Measurements from ENCODE around the gene DAZAP1.

DAZAP1 gene

GRCh38 chr19:1471515-1472160 lies 64.3 kb downstream of the DAZAP1 start:
- Histone ChIP-seq H3K27me3 (ENCODE audit: low read length) (no peaks in the 10 kb centered on the region), H3K36me3 (ENCODE audit: low read length) (no peaks in the 10 kb centered on the region), H4K20me1 (ENCODE audit: low read depth, low read length) (peaks cover 3% of the 10 kb centered on the region; the same call in 1 of the 2 replicates), H3K4me3 (ENCODE audit: insufficient read depth, low read length, poor library complexity, severe bottlenecking) (no peak overlapping the region), H3F3A (ENCODE audit: insufficient read depth) (no peaks in the 10 kb centered on the region), H3K9me3 (ENCODE audit: insufficient read depth, low read length) (no peaks in the 10 kb centered on the region), H3K9ac (ENCODE audit: low read length) (no peak overlapping the region), H3K79me2 (ENCODE audit: insufficient read depth, low read length) (peaks cover 5% of the 10 kb centered on the region; the same call in 1 of the 2 replicates), H2AFZ (ENCODE audit: low read depth, low read length, severe bottlenecking) (no peak overlapping the region), H3K4me2 (ENCODE audit: low read depth, low read length, poor library complexity, severe bottlenecking) (peak overlapping the region; percentile 14), H3K9me2 (replicated peaks; ENCODE audit: insufficient read depth, low read length) (no peaks in the 10 kb centered on the region), H3K27ac (ENCODE audit: low read depth, low read length) (no peak overlapping the region)
- TF ChIP-seq CTCF (IDR thresholded peaks at IDR 0.05; ENCODE audit: insufficient read depth, low read length, poor library complexity, severe bottlenecking) = no peak
- no peak for TF ChIP-seq EZH2phosphoT487 (conservative IDR thresholded peaks at IDR 0.05; ENCODE audit: low read length)

- no peaks in the 10 kb centered on the region for H3K27me3 ChIP-seq (ENCODE audit: low read length)
- TF ChIP-seq EZH2phosphoT487 (conservative IDR thresholded peaks at IDR 0.05; ENCODE audit: low read length) (no peak), CTCF (IDR thresholded peaks at IDR 0.05; ENCODE audit: insufficient read depth, low read length, poor library complexity, severe bottlenecking) (no peak)
- no peaks in the 10 kb centered on the region for H3K9me2 ChIP-seq (replicated peaks; ENCODE audit: insufficient read depth, low read length)
- H3K4me2 ChIP-seq (ENCODE audit: low read depth, low read length, poor library complexity, severe bottlenecking) = no peak overlapping the region
- no peak overlapping the region for H3K4me3 ChIP-seq (ENCODE audit: insufficient read depth, low read length, poor library complexity, severe bottlenecking)
- H3K27ac ChIP-seq (ENCODE audit: low read depth, low read length) = no peak overlapping the region
- no peaks in the 10 kb centered on the region for H3K9me3 ChIP-seq (ENCODE audit: insufficient read depth, low read length)
- H4K20me1 ChIP-seq (ENCODE audit: low read depth, low read length) = peaks cover 3% of the 10 kb centered on the region; the same call in 1 of the 2 replicates
- H3F3A ChIP-seq (ENCODE audit: insufficient read depth) = no peaks in the 10 kb centered on the region
- no peak overlapping the region for H3K9ac ChIP-seq (ENCODE audit: low read length)
- peaks cover 9% of the 10 kb centered on the region; the same call in 1 of the 2 replicates for H3K79me2 ChIP-seq (ENCODE audit: insufficient read depth, low read length)
- H2AFZ ChIP-seq (ENCODE audit: low read depth, low read length, severe bottlenecking) = no peak overlapping the region
- no peaks in the 10 kb centered on the region for H3K36me3 ChIP-seq (ENCODE audit: low read length)
These were observed 65.1 kb downstream of the DAZAP1 start for GRCh38 chr19:1472231-1473084.

- H3K36me3 ChIP-seq (ENCODE audit: low read length) = no peaks in the 10 kb centered on the region
- H3K4me3 ChIP-seq (ENCODE audit: insufficient read depth, low read length, poor library complexity, severe bottlenecking) = no peak overlapping the region
- no peak overlapping the region for H2AFZ ChIP-seq (ENCODE audit: low read depth, low read length, severe bottlenecking)
- H3K27ac ChIP-seq (ENCODE audit: low read depth, low read length) = no peak overlapping the region
- H4K20me1 ChIP-seq (ENCODE audit: low read depth, low read length) = peaks cover 3% of the 10 kb centered on the region; the same call in 1 of the 2 replicates
- no peak overlapping the region for H3K4me2 ChIP-seq (ENCODE audit: low read depth, low read length, poor library complexity, severe bottlenecking)
- TF ChIP-seq EZH2phosphoT487 (conservative IDR thresholded peaks at IDR 0.05; ENCODE audit: low read length) (no peak), CTCF (IDR thresholded peaks at IDR 0.05; ENCODE audit: insufficient read depth, low read length, poor library complexity, severe bottlenecking) (no peak)
- no peaks in the 10 kb centered on the region for H3K9me3 ChIP-seq (ENCODE audit: insufficient read depth, low read length)
- H3F3A ChIP-seq (ENCODE audit: insufficient read depth) = no peaks in the 10 kb centered on the region
- H3K9me2 ChIP-seq (replicated peaks; ENCODE audit: insufficient read depth, low read length) = no peaks in the 10 kb centered on the region
- no peak overlapping the region for H3K9ac ChIP-seq (ENCODE audit: low read length)
- H3K27me3 ChIP-seq (ENCODE audit: low read length) = no peaks in the 10 kb centered on the region
- peaks cover 15% of the 10 kb centered on the region for H3K79me2 ChIP-seq (ENCODE audit: insufficient read depth, low read length)
These were observed 65.9 kb downstream of the DAZAP1 start for GRCh38 chr19:1473085-1473851.
